ENCODE measurements around the gene RNU1-2. TPM values are rescaled to one million over a fixed set of nuclear protein-coding genes. Genes with fewer than 3 reads are reported as not detected.

The RNU1-2 gene
- total and polyA plus RNA-seq, 2 of the 8 experiments (the other 6 are each of a cell fraction or from before 2014, with no cell fraction given), result 145 to 1,303 TPM

DNA sequence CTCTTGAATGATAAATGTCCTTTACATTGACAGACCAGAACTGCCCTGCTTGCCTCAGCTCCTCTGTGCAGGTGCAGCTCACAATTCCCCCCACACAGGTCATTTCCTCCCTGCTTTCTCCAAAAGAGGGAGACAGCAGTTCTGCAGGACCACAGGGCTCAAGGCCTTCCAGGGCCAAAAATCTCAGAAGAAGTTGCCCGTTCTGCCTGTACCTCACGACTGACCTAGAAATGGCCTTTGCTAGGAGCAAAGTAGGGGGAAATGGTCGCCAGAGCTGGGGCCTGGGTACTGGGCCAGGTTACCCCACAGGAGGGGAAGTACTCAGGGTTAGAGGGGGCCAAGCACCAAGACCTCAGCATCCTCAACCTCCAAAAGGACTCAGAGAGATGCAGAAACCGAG is 11.1 kb downstream of the RNU1-2 start (continued):
- TF ChIP-seq, protein P1, sequence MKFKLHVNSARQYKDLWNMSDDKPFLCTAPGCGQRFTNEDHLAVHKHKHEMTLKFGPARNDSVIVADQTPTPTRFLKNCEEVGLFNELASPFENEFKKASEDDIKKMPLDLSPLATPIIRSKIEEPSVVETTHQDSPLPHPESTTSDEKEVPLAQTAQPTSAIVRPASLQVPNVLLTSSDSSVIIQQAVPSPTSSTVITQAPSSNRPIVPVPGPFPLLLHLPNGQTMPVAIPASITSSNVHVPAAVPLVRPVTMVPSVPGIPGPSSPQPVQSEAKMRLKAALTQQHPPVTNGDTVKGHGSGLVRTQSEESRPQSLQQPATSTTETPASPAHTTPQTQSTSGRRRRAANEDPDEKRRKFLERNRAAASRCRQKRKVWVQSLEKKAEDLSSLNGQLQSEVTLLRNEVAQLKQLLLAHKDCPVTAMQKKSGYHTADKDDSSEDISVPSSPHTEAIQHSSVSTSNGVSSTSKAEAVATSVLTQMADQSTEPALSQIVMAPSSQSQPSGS (IDR thresholded peaks at IDR 0.05; ENCODE audit: low read length), result no peak
- no peak for TF ChIP-seq TEAD4 (IDR thresholded peaks at IDR 0.05; ENCODE audit: low read depth, low read length)
- no peak for TF ChIP-seq SP2 (IDR thresholded peaks at IDR 0.05; ENCODE audit: low read length)
- TF ChIP-seq CHD2 (IDR thresholded peaks at IDR 0.05; ENCODE audit: low read length), result no peak
- TF ChIP-seq RNF2 (IDR thresholded peaks at IDR 0.05; ENCODE audit: borderline replicate concordance, low read depth, low read length, missing control alignments, poor library complexity, severe bottlenecking), result no peak
- TF ChIP-seq RBBP5 (IDR thresholded peaks at IDR 0.05; ENCODE audit: borderline replicate concordance, low read depth, low read length), result no peak
- no peak for TF ChIP-seq SIN3A (conservative IDR thresholded peaks at IDR 0.05 in 1 of 2, IDR thresholded peaks at IDR 0.05 in 1 of 2; ENCODE audit: low read depth in 1 of 2, low read length in 2 of 2)
- TF ChIP-seq SUZ12 (IDR thresholded peaks at IDR 0.05; ENCODE audit: low read length), result no peak
- TF ChIP-seq POLR2AphosphoS5 (IDR thresholded peaks at IDR 0.05; ENCODE audit: low read depth, low read length), result no peak
- TF ChIP-seq TAF7 (optimal IDR thresholded peaks at IDR 0.05; ENCODE audit: borderline replicate concordance, low read depth, low read length), result no peak

All from H1 (cell line).